HG03565 (cell line): ENCODE results near the gene SVOPL.

Experiments
- ATAC-seq: cut with Tn5 transposase; IDR thresholded peaks from one replicate; pipeline ENCODE4 v1.9.1; 2021; ENCODE audit warnings: mild to moderate bottlenecking, moderate library complexity; ENCODE audit not compliant: unreplicated experiment

The SVOPL gene

GRCh38 chr7:138565451-138566114 is 135.6 kb downstream of the SVOPL start:
- ATAC-seq = no peak

- no peak for ATAC-seq
Observed at GRCh38 chr7:138565071-138565450, 136.1 kb downstream of the SVOPL start.

- no peak for ATAC-seq
Observed at GRCh38 chr7:138564365-138564764, 136.8 kb downstream of the SVOPL start.

- no peak for ATAC-seq
Observed at GRCh38 chr7:138563808-138564207, 137.4 kb downstream of the SVOPL start.

GRCh38 chr7:138559448-138559847 is 141.7 kb downstream of the SVOPL start:
- ATAC-seq = no peak

- no peak for ATAC-seq
Observed at GRCh38 chr7:138556771-138557484, 144.2 kb downstream of the SVOPL start.

- no peak for ATAC-seq
Observed at GRCh38 chr7:138555684-138556083, 145.5 kb downstream of the SVOPL start.

- no peak for ATAC-seq
Observed at GRCh38 chr7:138554674-138555073, 146.5 kb downstream of the SVOPL start.

GRCh38 chr7:138553805-138554204 is 147.4 kb downstream of the SVOPL start:
- no peak for ATAC-seq

GRCh38 chr7:138551102-138551501 is 150.1 kb downstream of the SVOPL start:
- no peak for ATAC-seq

- ATAC-seq = no peak
Observed at GRCh38 chr7:138550337-138550736, 150.8 kb downstream of the SVOPL start.

GRCh38 chr7:138549082-138549481 is 152.1 kb downstream of the SVOPL start:
- ATAC-seq = no peak

- ATAC-seq = no peak
Observed at GRCh38 chr7:138546829-138547228, 154.3 kb downstream of the SVOPL start.

GRCh38 chr7:138546064-138546619 is 155.0 kb downstream of the SVOPL start:
- ATAC-seq = no peak

GRCh38 chr7:138545123-138545522 is 156.0 kb downstream of the SVOPL start:
- no peak for ATAC-seq
